Left ventricle myocardium inferior (tissue), 1 donor: Measurements from ENCODE around the gene CFAP92. TPM values are rescaled to one million over a fixed set of nuclear protein-coding genes. Genes with fewer than 3 reads are reported as not detected.
"Not testable (repeated sequence)": the region's sequence is repeated elsewhere in the genome, so short reads cannot be mapped to it uniquely, and the experiment has no call there.

Experiments used
- DNase-seq: peaks from one replicate; pipeline ENCODE4 v3.0.0-alpha.2; 2020
- H3K27ac ChIP-seq: fragments of 200-600 bp; replicated peaks from 2 replicates; pipeline ENCODE4 v1.8.0; 2021
- H3K27me3 ChIP-seq: fragments of 200-600 bp; 2 replicates; pipeline ENCODE4 v1.8.0; 2021; ENCODE audit warnings: low read depth
- H3K36me3 ChIP-seq: fragments of 200-600 bp; 2 replicates; pipeline ENCODE4 v1.8.0; 2021
- H3K4me1 ChIP-seq: fragments of 200-600 bp; 2 replicates; pipeline ENCODE4 v1.8.0; 2021
- H3K4me3 ChIP-seq: fragments of 200-600 bp; 2 replicates; pipeline ENCODE4 v1.8.0; 2021; ENCODE audit warnings: mild to moderate bottlenecking, moderate library complexity
- H3K9me3 ChIP-seq: fragments of 200-600 bp; replicated peaks from 2 replicates; pipeline ENCODE4 v1.8.0; 2021
- intact Hi-C: fragments of 100-400 bp; cut with micrococcal nuclease; formaldehyde crosslinking; loops from one replicate; pipeline ENCODE4 v1.11.0; 2022
- total RNA-seq: library from RNA; stranded (reverse); fragmentation: NEBNext Ultra II Directional; extraction: Animal tissue kit (Norgen Biotek cat#: 25700); gene quantifications from one replicate; pipeline ENCODE4 v1.2.1, GENCODE V29; 2021
- TF ChIP-seq, protein P1 (sequence below): fragments of 200-600 bp; IDR thresholded peaks from 2 replicates; pipeline ENCODE4 v1.8.0; 2021; ENCODE audit warnings: antibody characterized with exemption, mild to moderate bottlenecking, borderline replicate concordance
- donor health status: DM: no; HTN: yes; CAD: no; lungs with severe emphysema.

Gene CFAP92
- total RNA-seq, 1 donor from 2014 or later: 0.25 TPM

DNA sequence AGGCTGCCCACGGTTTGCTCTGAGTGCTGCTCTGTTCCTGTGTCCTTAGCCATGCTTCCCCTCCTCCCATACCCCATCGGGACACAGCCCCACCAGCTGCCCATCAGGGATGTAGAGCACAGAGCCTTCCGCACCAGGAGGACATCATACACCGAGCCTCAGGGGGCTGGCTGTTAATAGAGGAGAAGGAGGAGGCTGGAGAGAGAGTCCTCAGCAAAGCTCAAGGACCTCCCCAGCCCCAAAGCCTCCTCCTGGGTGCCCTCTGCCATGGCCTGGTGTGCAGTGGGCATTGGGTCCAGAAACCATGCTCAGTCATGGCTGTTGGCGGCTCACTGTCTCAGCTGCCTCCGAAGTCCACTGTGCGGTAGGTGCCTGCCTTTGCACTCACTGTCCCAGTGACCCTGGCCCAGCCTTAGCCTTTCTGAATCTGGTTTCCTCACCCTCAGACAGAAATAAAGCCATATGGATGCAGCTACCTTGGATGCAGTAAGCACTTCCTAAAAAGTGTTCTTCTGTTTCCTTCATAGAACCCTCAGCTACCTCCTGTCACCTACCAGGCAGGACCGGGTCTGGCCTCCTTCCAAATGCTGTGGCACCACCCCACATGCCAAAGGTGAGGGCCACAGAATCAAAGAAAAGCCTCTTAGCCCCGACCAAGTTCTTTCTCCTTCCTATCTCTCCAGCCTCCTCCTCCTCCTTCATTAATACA lies 60.5 kb downstream of the CFAP92 start:
- no peak for DNase-seq
- intact Hi-C loops: no loop called here
- no peak overlapping the region for H3K4me3 ChIP-seq
- no peak overlapping the region for H3K27ac ChIP-seq
- no peaks in the 10 kb centered on the region for H3K36me3 ChIP-seq
- H3K27me3 ChIP-seq: no peaks in the 10 kb centered on the region
- H3K4me1 ChIP-seq: peaks cover 8% of the 10 kb centered on the region
- TF ChIP-seq, protein P1, sequence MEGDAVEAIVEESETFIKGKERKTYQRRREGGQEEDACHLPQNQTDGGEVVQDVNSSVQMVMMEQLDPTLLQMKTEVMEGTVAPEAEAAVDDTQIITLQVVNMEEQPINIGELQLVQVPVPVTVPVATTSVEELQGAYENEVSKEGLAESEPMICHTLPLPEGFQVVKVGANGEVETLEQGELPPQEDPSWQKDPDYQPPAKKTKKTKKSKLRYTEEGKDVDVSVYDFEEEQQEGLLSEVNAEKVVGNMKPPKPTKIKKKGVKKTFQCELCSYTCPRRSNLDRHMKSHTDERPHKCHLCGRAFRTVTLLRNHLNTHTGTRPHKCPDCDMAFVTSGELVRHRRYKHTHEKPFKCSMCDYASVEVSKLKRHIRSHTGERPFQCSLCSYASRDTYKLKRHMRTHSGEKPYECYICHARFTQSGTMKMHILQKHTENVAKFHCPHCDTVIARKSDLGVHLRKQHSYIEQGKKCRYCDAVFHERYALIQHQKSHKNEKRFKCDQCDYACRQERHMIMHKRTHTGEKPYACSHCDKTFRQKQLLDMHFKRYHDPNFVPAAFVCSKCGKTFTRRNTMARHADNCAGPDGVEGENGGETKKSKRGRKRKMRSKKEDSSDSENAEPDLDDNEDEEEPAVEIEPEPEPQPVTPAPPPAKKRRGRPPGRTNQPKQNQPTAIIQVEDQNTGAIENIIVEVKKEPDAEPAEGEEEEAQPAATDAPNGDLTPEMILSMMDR: no peak
- H3K9me3 ChIP-seq: peaks cover 9% of the 10 kb centered on the region

DNA sequence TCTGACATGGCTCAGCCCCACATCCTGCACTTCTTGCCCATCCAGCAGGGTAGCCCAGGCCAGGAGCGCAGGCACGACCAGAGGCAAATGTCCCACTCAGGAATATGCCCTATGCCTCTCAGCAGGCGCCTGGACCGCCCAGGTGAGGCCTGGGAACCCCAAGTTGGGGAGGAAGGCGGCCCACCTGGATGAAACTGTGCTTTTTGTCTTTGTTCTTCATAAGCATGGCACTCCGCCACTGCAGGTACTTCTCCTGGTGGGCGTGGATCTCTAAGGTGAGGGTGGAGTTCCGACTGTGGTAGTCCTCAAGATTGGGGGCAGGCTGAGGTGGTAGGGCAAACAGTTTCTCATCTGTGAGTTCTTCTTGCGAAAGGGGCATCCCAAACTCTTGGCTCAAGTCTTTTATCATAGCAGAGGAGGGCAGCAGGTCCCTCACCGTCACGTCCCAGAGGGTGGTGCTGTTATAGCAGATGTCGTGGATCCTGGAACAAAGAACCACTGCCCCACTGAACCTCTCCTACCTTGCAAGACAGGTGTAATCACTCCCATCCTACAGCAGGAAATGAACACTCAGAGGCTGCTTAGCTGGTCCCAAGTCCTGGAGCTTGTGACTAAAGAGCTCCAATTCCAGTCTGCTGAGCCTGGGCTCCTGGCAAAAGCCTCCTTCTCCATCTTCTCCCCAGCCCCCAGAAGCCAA lies 61.2 kb downstream of the CFAP92 start:
- TF ChIP-seq, protein P1: no peak

DNA sequence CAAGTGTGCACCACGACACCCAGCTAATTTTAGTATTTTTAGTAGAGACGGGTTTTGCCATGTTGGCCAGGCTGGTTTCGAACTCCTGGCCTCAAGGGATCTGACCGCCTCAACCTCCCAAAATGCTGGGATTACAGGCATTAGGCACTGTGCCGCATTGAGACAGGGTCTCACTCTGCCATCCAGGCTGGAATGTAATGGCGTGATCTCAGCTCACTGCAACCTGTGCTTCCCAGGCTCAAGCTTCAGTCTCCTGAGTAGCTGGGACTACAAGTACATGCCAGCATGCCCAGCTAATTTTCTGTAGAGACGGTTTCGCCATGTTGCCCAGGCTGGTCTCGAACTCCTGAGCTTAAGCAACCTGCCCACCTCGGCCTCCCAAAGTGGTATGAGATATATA lies 62.8 kb downstream of the CFAP92 start:
- Histone ChIP-seq H3K9me3 (peaks cover 9% of the 10 kb centered on the region), H3K27me3 (no peaks in the 10 kb centered on the region), H3K36me3 (no peaks in the 10 kb centered on the region), H3K27ac (no peak overlapping the region), H3K4me1 (peaks cover 3% of the 10 kb centered on the region), H3K4me3 (no peak overlapping the region)
- TF ChIP-seq, protein P1: no peak
- no peak for DNase-seq
- intact Hi-C loops: no loop called here

More for the DNA sequence above, 61.2 kb downstream of the CFAP92 start:
- Histone ChIP-seq H3K27ac (no peak overlapping the region), H3K36me3 (no peaks in the 10 kb centered on the region), H3K4me1 (peaks cover 8% of the 10 kb centered on the region), H3K27me3 (no peaks in the 10 kb centered on the region), H3K4me3 (no peak overlapping the region), H3K9me3 (peaks cover 9% of the 10 kb centered on the region)
- no peak for DNase-seq
- intact Hi-C loops: no loop called here

DNA sequence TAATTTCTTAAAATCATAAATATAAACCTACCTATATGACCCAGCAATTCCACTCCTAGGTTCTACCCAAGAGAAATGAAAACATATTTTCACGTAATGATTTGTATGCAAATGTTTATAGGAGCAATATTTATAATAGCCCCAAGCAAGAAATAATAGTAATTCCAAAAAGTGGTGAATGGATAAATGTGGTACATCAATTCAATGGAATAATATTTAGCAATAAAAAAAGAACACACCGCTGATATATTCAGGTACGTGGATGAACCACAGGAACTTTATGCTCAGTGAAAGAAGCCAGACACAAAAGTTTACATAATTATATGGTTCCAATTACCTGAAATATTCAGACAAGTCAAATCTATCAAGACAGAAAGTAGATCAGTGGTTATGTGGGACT lies 64.5 kb downstream of the CFAP92 start:
- no peak for DNase-seq
- H3K4me3 ChIP-seq: no peak overlapping the region
- no peak overlapping the region for H3K27ac ChIP-seq
- TF ChIP-seq, protein P1: no peak
- no peaks in the 10 kb centered on the region for H3K27me3 ChIP-seq
- intact Hi-C loops: no loop called here
- no peaks in the 10 kb centered on the region for H3K36me3 ChIP-seq
- H3K4me1 ChIP-seq: no peaks in the 10 kb centered on the region
- peaks cover 16% of the 10 kb centered on the region for H3K9me3 ChIP-seq

DNA sequence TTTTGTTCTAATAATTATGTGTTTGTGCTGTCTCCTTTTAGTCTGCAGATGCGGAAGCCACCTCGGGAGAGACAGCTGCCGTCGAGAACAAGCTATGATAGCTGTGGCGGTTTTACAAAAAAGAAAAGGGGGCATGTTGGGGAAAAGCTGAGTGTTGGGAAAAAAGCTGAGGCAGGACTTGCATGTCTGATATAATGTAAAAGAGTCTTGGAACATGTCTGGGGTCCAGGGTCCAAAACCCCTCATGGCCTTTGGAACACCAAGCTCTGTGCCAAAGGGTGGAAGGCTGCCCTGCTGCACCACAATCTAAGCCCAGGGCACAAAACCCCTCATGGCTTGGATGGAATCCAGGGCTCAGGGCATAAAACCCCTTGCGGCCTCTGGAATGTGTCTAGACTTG lies 69.9 kb downstream of the CFAP92 start:
- H3K4me1 ChIP-seq, H3K27ac ChIP-seq, intact Hi-C loops, H3K36me3 ChIP-seq, H3K4me3 ChIP-seq, H3K27me3 ChIP-seq, DNase-seq: not testable (repeated sequence)
- H3K9me3 ChIP-seq: peaks cover 21% of the 10 kb centered on the region

DNA sequence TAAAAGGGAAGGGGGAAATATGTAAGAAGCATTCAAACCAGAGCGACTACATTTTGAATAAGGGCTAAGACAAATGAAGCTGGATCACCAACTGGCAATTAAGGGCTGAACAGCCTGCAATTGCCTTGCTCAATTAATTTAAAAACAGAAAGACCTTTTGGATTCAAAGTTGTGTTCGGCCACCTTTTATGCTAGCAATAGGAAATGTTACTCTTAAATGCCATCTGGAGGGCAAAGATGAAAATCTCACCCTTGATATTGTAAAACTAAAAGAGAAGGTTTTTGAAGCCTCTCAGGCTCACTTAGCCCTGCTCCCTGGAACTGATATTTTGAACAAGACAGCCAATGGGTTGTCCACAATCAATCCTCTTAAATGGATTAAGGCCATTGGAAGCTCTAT lies 70.3 kb downstream of the CFAP92 start:
- DNase-seq: no peak
- Histone ChIP-seq H3K27me3 (no peaks in the 10 kb centered on the region), H3K4me1 (no peaks in the 10 kb centered on the region), H3K36me3 (no peaks in the 10 kb centered on the region), H3K9me3 (peaks cover 21% of the 10 kb centered on the region), H3K4me3 (no peak overlapping the region), H3K27ac (no peak overlapping the region)
- TF ChIP-seq, protein P1: no peak
- intact Hi-C loops: no loop called here
